HCT116 (cell line): Measurements from ENCODE around the gene DIS3L2. TPM values are rescaled to one million over a fixed set of nuclear protein-coding genes. Genes with fewer than 3 reads are reported as not detected.
"Not testable (repeated sequence)": the region's sequence is repeated elsewhere in the genome, so short reads cannot be mapped to it uniquely, and the experiment has no call there.

Experiments used
- ATAC-seq: fragments of 200-7000 bp; cut with Tn5 transposase; 2 replicates; pipeline ENCODE4 v1.9.1; 2020; ENCODE audit warnings: mild to moderate bottlenecking, moderate library complexity
- BruUV-seq: library from RNA; stranded (reverse); fragments of 400-500 nt; replicated peaks from 2 replicates; lab custom pipeline; 2021; lab: Mats Ljungman, UMichigan
- CTCF ChIA-PET: fragments of 300-600 bp; sonication (Branson Sonifier 250); formaldehyde crosslinking; loops from one replicate; lab custom pipeline; 2021; ENCODE audit warnings: antibody characterized with exemption; lab: Charles Lee
- POLR2A ChIA-PET: fragments of 300-600, 350-600 bp; sonication (Branson Sonifier 250); formaldehyde crosslinking; loops from one replicate; lab custom pipeline; 2021; ENCODE audit warnings: antibody characterized with exemption; lab: Charles Lee
- RAD21 ChIA-PET, 2 experiments: fragments of 300-600 bp; sonication (Branson Sonifier 250); formaldehyde crosslinking; loops; one replicate each; lab custom pipeline; 2023; ENCODE audit warnings: low total read pairs in 2 of 2; ENCODE audit not compliant: uncharacterized antibody in 2 of 2, unreplicated experiment in 2 of 2, low non-redundant PET in 1 of 2; lab: Charles Lee
- DNase-seq: peaks from one replicate; pipeline ENCODE4 v3.0.0-alpha.2; 2010; ENCODE audit warnings: low read depth, low spot score
- H2AFZ ChIP-seq: fragments of 200-600 bp; shearing (Covaris generic), sonication (generic); 2 replicates; pipeline ENCODE4 v1.6.1; 2017; ENCODE audit warnings: low read depth, mixed run types, mixed read lengths, antibody characterized with exemption, low read length; ENCODE audit not compliant: poor library complexity, severe bottlenecking
- H3K27ac ChIP-seq: 2 replicates; pipeline ENCODE4 v1.5.1; 2012; ENCODE audit warnings: low read depth, low read length
- H3K27me3 ChIP-seq: fragments of 200-600 bp; sonication (generic); 2 replicates; pipeline ENCODE4 v1.6.1; 2016; ENCODE audit warnings: mixed run types, low read length, mixed read lengths; ENCODE audit not compliant: insufficient read depth
- H3K36me3 ChIP-seq, 2 experiments: fragments of 200-500 bp in 1 of 2; fragments of 200-600 bp in 1 of 2; sonication (Bioruptor generic) in 1 of 2; sonication (generic) in 1 of 2; 2 replicates each; pipeline versions ENCODE4 v1.5.1 to v1.6.1; 2014 to 2016; ENCODE audit warnings: low read length in 2 of 2, inconsistent platforms in 1 of 2, mixed read lengths in 1 of 2, mixed run types in 1 of 2; ENCODE audit not compliant: insufficient read depth in 2 of 2, control insufficient read depth in 1 of 2
- H3K4me1 ChIP-seq, 2 experiments: fragments of 200-600 bp in 1 of 2; sonication (generic) in 1 of 2; 2 replicates each; pipeline versions ENCODE4 v1.5.1 to v1.6.1; 2012 to 2017; ENCODE audit warnings: low read length in 2 of 2, inconsistent platforms in 1 of 2, mild to moderate bottlenecking in 1 of 2, mixed read lengths in 1 of 2, mixed run types in 1 of 2, moderate library complexity in 1 of 2; ENCODE audit not compliant: insufficient read depth in 2 of 2, control insufficient read depth in 1 of 2
- H3K4me2 ChIP-seq: fragments of 200-600 bp; sonication (generic); 2 replicates; pipeline ENCODE4 v1.6.1; 2017; ENCODE audit warnings: mixed run types, low read length, mixed read lengths
- H3K4me3 ChIP-seq, 2 experiments: fragments of 200-600 bp in 1 of 2; sonication (generic) in 1 of 2; replicated peaks in 1 of 2; 2 replicates each; pipeline ENCODE4 v1.5.1; 2011 to 2016; ENCODE audit warnings: low read length in 2 of 2, control low read depth in 1 of 2, low read depth in 1 of 2, mild to moderate bottlenecking in 1 of 2, mixed read lengths in 1 of 2, mixed run types in 1 of 2
- H3K79me2 ChIP-seq: fragments of 200-600 bp; sonication (generic); 2 replicates; pipeline ENCODE4 v1.6.1; 2017; ENCODE audit warnings: mild to moderate bottlenecking, mixed run types, low read length, moderate library complexity, mixed read lengths; ENCODE audit not compliant: insufficient read depth
- H3K9ac ChIP-seq: fragments of 200-600 bp; sonication (generic); 2 replicates; pipeline ENCODE4 v1.6.1; 2016; ENCODE audit warnings: low read length, mixed read lengths
- H3K9me2 ChIP-seq: fragments of 200-600 bp; sonication (generic), shearing (Covaris generic); 2 replicates; pipeline ENCODE4 v1.6.1; 2017; ENCODE audit warnings: mixed run types, mild to moderate bottlenecking, moderate library complexity; ENCODE audit not compliant: insufficient read depth
- H3K9me3 ChIP-seq, 2 experiments: fragments of 200-500 bp in 1 of 2; fragments of 200-600 bp in 1 of 2; sonication (Bioruptor generic) in 1 of 2; sonication (generic) in 1 of 2; 2 replicates each; pipeline ENCODE4 v1.6.1; 2014 to 2017; ENCODE audit warnings: low read length in 2 of 2, mixed read lengths in 2 of 2, inconsistent platforms in 1 of 2, low read depth in 1 of 2, mild to moderate bottlenecking in 1 of 2, mixed run types in 1 of 2, moderate library complexity in 1 of 2; ENCODE audit not compliant: control insufficient read depth in 1 of 2, insufficient read depth in 1 of 2
- H4K20me1 ChIP-seq: fragments of 200-600 bp; sonication (generic), shearing (Covaris generic); 2 replicates; pipeline ENCODE4 v1.6.1; 2017; ENCODE audit warnings: mixed run types, mild to moderate bottlenecking, moderate library complexity; ENCODE audit not compliant: insufficient read depth
- ELF1 ChIP-seq: IDR thresholded peaks from 2 replicates; pipeline ENCODE4 v1.6.1; 2012; ENCODE audit warnings: low read depth, borderline replicate concordance
- POLR2AphosphoS5 ChIP-seq: IDR thresholded peaks from 2 replicates; pipeline ENCODE4 v1.6.1; 2011; ENCODE audit warnings: mild to moderate bottlenecking, low read depth, low read length, moderate library complexity
- RAD21 ChIP-seq: IDR thresholded peaks from 2 replicates; pipeline ENCODE4 v1.6.1; 2012; ENCODE audit warnings: low read depth, mild to moderate bottlenecking
- SRF ChIP-seq: IDR thresholded peaks from 2 replicates; pipeline ENCODE4 v1.6.1; 2012; ENCODE audit warnings: low read depth
- intact Hi-C: fragments of 100-400 bp; cut with micrococcal nuclease; formaldehyde crosslinking; loops from 2 replicates; pipeline ENCODE4 v1.10.0; 2022
- total RNA-seq: library from RNA; stranded (reverse); gene quantifications from one replicate; pipeline ENCODE4 v1.2.1, GENCODE V29; 2021; ENCODE audit not compliant: unreplicated experiment
- TF ChIP-seq, protein P1 (sequence below): IDR thresholded peaks from 2 replicates; pipeline ENCODE4 v1.6.1; 2012

DIS3L2 gene
- total RNA-seq, 1 experiment from 2014 or later = 42.5 TPM

GRCh38 chr2:232384466-232384865 is 423.0 kb downstream of the DIS3L2 start:
- Histone ChIP-seq H3K4me1 (peaks cover 13 to 14% of the 10 kb centered on the region in 2 experiments), H3K9me2 (no peaks in the 10 kb centered on the region), H3K4me2 (no peak overlapping the region), H3K27me3 (no peaks in the 10 kb centered on the region), H3K9me3 (no peaks in the 10 kb centered on the region), H3K36me3 (no peaks in the 10 kb centered on the region), H2AFZ (no peak overlapping the region), H3K4me3 (no peak overlapping the region), H3K9ac (no peak overlapping the region), H3K27ac (no peak overlapping the region), H3K79me2 (no peaks in the 10 kb centered on the region), H4K20me1 (no peaks in the 10 kb centered on the region)
- ATAC-seq = no peak
- ChIA-PET RAD21 (no interaction called here), POLR2A (no interaction called here), CTCF (no interaction called here)
- TF ChIP-seq ELF1 (no peak), RAD21 (no peak), POLR2AphosphoS5 (no peak), SRF (no peak)
- TF ChIP-seq, protein P1, sequence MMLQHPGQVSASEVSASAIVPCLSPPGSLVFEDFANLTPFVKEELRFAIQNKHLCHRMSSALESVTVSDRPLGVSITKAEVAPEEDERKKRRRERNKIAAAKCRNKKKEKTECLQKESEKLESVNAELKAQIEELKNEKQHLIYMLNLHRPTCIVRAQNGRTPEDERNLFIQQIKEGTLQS = no peak
- BruUV-seq = no TSS peak
- DNase-seq = no peak
- intact Hi-C loops = no loop called here

DNA sequence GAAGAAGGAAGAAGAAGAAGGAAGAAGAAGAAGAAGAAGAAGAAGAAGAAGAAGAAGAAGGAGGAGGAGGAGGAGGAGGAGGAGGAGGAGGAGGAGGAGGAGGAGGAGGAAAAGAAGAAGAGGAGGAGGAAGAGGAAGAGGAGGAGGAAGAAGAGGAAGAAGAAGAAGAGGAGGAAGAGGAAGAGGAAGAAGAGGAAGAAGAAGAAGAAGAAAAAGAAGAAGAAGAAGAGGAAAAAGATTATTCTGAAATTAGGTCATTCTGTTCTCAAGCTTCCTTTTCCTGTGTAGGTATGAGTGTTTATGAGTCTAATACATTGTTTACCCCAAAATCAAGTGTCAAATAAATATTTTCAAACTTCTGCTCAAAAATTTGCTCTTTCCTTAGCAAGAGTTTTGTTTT is 423.5 kb downstream of the DIS3L2 start:
- BruUV-seq, H4K20me1 ChIP-seq, DNase-seq, H3K79me2 ChIP-seq, H3K27me3 ChIP-seq, H3K9me2 ChIP-seq, H3K27ac ChIP-seq, H3K9ac ChIP-seq, intact Hi-C loops, RAD21 ChIA-PET, POLR2A ChIA-PET, H3K9me3 ChIP-seq, ATAC-seq, H3K36me3 ChIP-seq: not testable (repeated sequence)
- Histone ChIP-seq H3K4me3 (peak overlapping the region in 1 of 2 experiments; percentile 10; a peak in 1 of 4 replicates), H3K4me2 (peak overlapping the region; percentile 58), H2AFZ (peak overlapping the region; percentile 4), H3K4me1 (peaks cover 13 to 14% of the 10 kb centered on the region in 2 experiments)
- CTCF ChIA-PET = interaction anchor here (0.8 to 1.1 kb wide), 2 partner anchors 21 to 54 kb away, joined by 3 read pairs; no protein-coding TSS in a partner anchor
